IMR-90 (cell line): Measurements from ENCODE around the gene CPT1A. TPM values are rescaled to one million over a fixed set of nuclear protein-coding genes. Genes with fewer than 3 reads are reported as not detected.

Experiments used
- ATAC-seq: fragments of 200-7000 bp; cut with Tn5 transposase; 2 replicates; pipeline ENCODE4 v1.9.1; 2020; ENCODE audit warnings: low read depth, mild to moderate bottlenecking, moderate library complexity
- BruUV-seq: library from RNA; stranded (reverse); fragments of 400-500 nt; replicated peaks from 2 replicates; lab custom pipeline; 2021; lab: Mats Ljungman, UMichigan
- CTCF ChIA-PET: fragments of 300-600 bp; formaldehyde crosslinking; extraction: SDS; loops from one replicate; lab custom pipeline; 2021; ENCODE audit warnings: antibody characterized with exemption; lab: Yijun Ruan, JAX
- POLR2A ChIA-PET: fragments of 300-600 bp; sonication (Branson Sonifier 250); formaldehyde crosslinking; loops from one replicate; lab custom pipeline; 2022; ENCODE audit warnings: antibody characterized with exemption; ENCODE audit not compliant: unreplicated experiment; lab: Charles Lee
- DNase-seq: peaks from one replicate; pipeline ENCODE4 v3.0.0; 2013
- H2AFZ ChIP-seq: replicated peaks from 2 replicates; pipeline ENCODE3; 2013; ENCODE audit warnings: low read length, mild to moderate bottlenecking; ENCODE audit not compliant: poor library complexity
- H2AK5ac ChIP-seq: 2 replicates; pipeline ENCODE4 v1.6.1; 2013; ENCODE audit warnings: low read depth, low read length, inconsistent platforms
- H2AK9ac ChIP-seq: replicated peaks from 2 replicates; pipeline ENCODE3; 2013; ENCODE audit warnings: mild to moderate bottlenecking, low read depth, low read length, moderate library complexity; ENCODE audit not compliant: poor library complexity
- H2BK120ac ChIP-seq: 2 replicates; pipeline ENCODE4 v1.6.1; 2013; ENCODE audit warnings: low read depth, low read length, inconsistent platforms
- H2BK15ac ChIP-seq: 3 replicates; pipeline ENCODE4 v1.6.1; 2013; ENCODE audit warnings: low read depth, low read length, inconsistent platforms
- H2BK20ac ChIP-seq: 2 replicates; pipeline ENCODE4 v1.6.1; 2013; ENCODE audit warnings: low read depth, mild to moderate bottlenecking, inconsistent platforms, low read length, moderate library complexity
- H2BK5ac ChIP-seq: 2 replicates; pipeline ENCODE4 v1.6.1; 2013; ENCODE audit warnings: mild to moderate bottlenecking, low read depth, low read length, inconsistent platforms; ENCODE audit not compliant: poor library complexity, severe bottlenecking
- H3K14ac ChIP-seq: replicated peaks from 2 replicates; pipeline ENCODE4 v1.6.1; 2013; ENCODE audit warnings: low read depth, low read length, inconsistent platforms
- H3K18ac ChIP-seq: 2 replicates; pipeline ENCODE4 v1.6.1; 2013; ENCODE audit warnings: low read depth, low read length, control low read depth
- H3K23ac ChIP-seq: 2 replicates; pipeline ENCODE4 v1.6.1; 2013; ENCODE audit warnings: low read depth, low read length, inconsistent platforms
- H3K27ac ChIP-seq: 2 replicates; pipeline ENCODE4 v1.5.1; 2013; ENCODE audit warnings: mild to moderate bottlenecking, control low read depth, low read length; ENCODE audit not compliant: insufficient read depth
- H3K27me3 ChIP-seq: 2 replicates; pipeline ENCODE4 v1.6.1; 2013; ENCODE audit warnings: low read length; ENCODE audit not compliant: control insufficient read depth, insufficient read depth
- H3K36me3 ChIP-seq: 2 replicates; pipeline ENCODE4 v1.6.1; 2013; ENCODE audit warnings: low read length, mixed read lengths; ENCODE audit not compliant: control insufficient read depth, insufficient read depth
- H3K4ac ChIP-seq: 2 replicates; pipeline ENCODE4 v1.6.1; 2013; ENCODE audit warnings: low read depth, low read length, inconsistent platforms
- H3K4me1 ChIP-seq: 2 replicates; pipeline ENCODE4 v1.6.1; 2013; ENCODE audit warnings: low read length, mixed read lengths; ENCODE audit not compliant: control insufficient read depth, insufficient read depth
- H3K4me2 ChIP-seq: 2 replicates; pipeline ENCODE4 v1.6.1; 2013; ENCODE audit warnings: low read depth, mild to moderate bottlenecking, control low read depth, low read length, moderate library complexity
- H3K4me3 ChIP-seq: 2 replicates; pipeline ENCODE4 v1.5.1; 2013; ENCODE audit warnings: low read depth, mild to moderate bottlenecking, control low read depth, low read length, moderate library complexity; ENCODE audit not compliant: insufficient read depth
- H3K56ac ChIP-seq: 2 replicates; pipeline ENCODE4 v1.6.1; 2013; ENCODE audit warnings: low read length, inconsistent platforms; ENCODE audit not compliant: insufficient read depth; ENCODE audit errors: extremely low read depth
- H3K79me1 ChIP-seq, 2 experiments: 2 replicates each; pipeline ENCODE4 v1.6.1; 2013; ENCODE audit warnings: low read length in 2 of 2, inconsistent platforms in 1 of 2, low read depth in 1 of 2
- H3K9ac ChIP-seq: 2 replicates; pipeline ENCODE4 v1.6.1; 2013; ENCODE audit warnings: low read depth, low read length, control low read depth
- H3K9me1 ChIP-seq: 2 replicates; pipeline ENCODE4 v1.6.1; 2013; ENCODE audit warnings: low read length, inconsistent platforms; ENCODE audit not compliant: insufficient read depth
- H3K9me3 ChIP-seq: 2 replicates; pipeline ENCODE4 v1.6.1; 2013; ENCODE audit warnings: low read length; ENCODE audit not compliant: control insufficient read depth, insufficient read depth
- H4K20me1 ChIP-seq: 2 replicates; pipeline ENCODE4 v1.6.1; 2013; ENCODE audit warnings: low read length, inconsistent platforms; ENCODE audit not compliant: insufficient read depth
- H4K5ac ChIP-seq: 2 replicates; pipeline ENCODE4 v1.6.1; 2013; ENCODE audit warnings: mild to moderate bottlenecking, low read depth, low read length, control low read depth
- H4K8ac ChIP-seq, 2 experiments: 2 replicates each; pipeline ENCODE4 v1.6.1; 2013; ENCODE audit warnings: low read depth in 2 of 2, low read length in 2 of 2, control low read depth in 1 of 2, inconsistent platforms in 1 of 2
- H4K91ac ChIP-seq: 2 replicates; pipeline ENCODE4 v1.6.1; 2013; ENCODE audit warnings: low read depth, low read length, inconsistent platforms; ENCODE audit not compliant: insufficient read depth
- CEBPB ChIP-seq: IDR thresholded peaks from 2 replicates; pipeline ENCODE4 v1.6.1; 2012; ENCODE audit warnings: low read depth, low read length, improper control_type of control experiment
- CTCF ChIP-seq: conservative IDR thresholded peaks from 2 replicates; pipeline ENCODE4 v1.5.1; 2012; ENCODE audit warnings: mild to moderate bottlenecking, low read depth, low read length, improper control_type of control experiment
- FOS ChIP-seq: fragments of 150-350 bp; IDR thresholded peaks from 2 replicates; pipeline ENCODE4 v1.6.1; 2016; ENCODE audit warnings: low read depth, low read length
- NFE2L2 ChIP-seq: fragments of 150-350 bp; IDR thresholded peaks from 2 replicates; pipeline ENCODE4 v1.6.1; 2016; ENCODE audit warnings: low read depth, mild to moderate bottlenecking, low read length
- POLR2A ChIP-seq: IDR thresholded peaks from 2 replicates; pipeline ENCODE4 v1.6.1; 2012; ENCODE audit warnings: mild to moderate bottlenecking, low read depth, low read length
- SMC3 ChIP-seq: fragments of 150-350 bp; IDR thresholded peaks from 2 replicates; pipeline ENCODE4 v1.6.1; 2016; ENCODE audit warnings: low read depth, mild to moderate bottlenecking, antibody characterized with exemption, low read length, moderate library complexity
- WGBS, 2 experiments: methylation state at CpG; one replicate each; pipeline versions ENCODE4 v1.1.5 to v1.1.7; 2013; ENCODE audit warnings: missing lambda C conversion rate in 2 of 2; ENCODE audit not compliant: insufficient read length in 1 of 2; ENCODE audit errors: extremely low coverage in 2 of 2; 5-methylcytosine and 5-hydroxymethylcytosine counted together
- dilution Hi-C: fragments of 300-500 bp; cut with HindIII; formaldehyde crosslinking; loops from one replicate; pipeline ENCODE4 v1.14.3; 2018; ENCODE audit warnings: low sequenced_read_pairs; ENCODE audit not compliant: unreplicated experiment
- in situ Hi-C: fragments of 300-500 bp; cut with MboI; formaldehyde crosslinking; loops from 3 replicates; pipeline ENCODE4 v1.14.3; 2019; ENCODE audit warnings: low sequenced_read_pairs, inconsistent platforms, mixed read lengths
- intact Hi-C: fragments of 100-400 bp; cut with micrococcal nuclease; formaldehyde crosslinking; loops from 2 replicates; pipeline ENCODE4 v1.10.0; 2022
- polyA plus RNA-seq, 3 experiments: library from polyadenylated mRNA; depleted of rRNA; stranded (reverse); fragments of >200 nt; gene quantifications; 2 replicates each; pipeline ENCODE4 v1.2.3, GENCODE V29; 2012; ENCODE audit warnings: low replicate concordance in 1 of 3
- total RNA-seq: library from RNA; depleted of rRNA; stranded (reverse); fragments of >200 nt; gene quantifications from 2 replicates; pipeline ENCODE4 v1.2.3, GENCODE V29; 2012

The CPT1A gene
- total and polyA plus RNA-seq, 2 of the 4 experiments (the other 2 are of a cell fraction) = 15.4 to 21.3 TPM

DNA sequence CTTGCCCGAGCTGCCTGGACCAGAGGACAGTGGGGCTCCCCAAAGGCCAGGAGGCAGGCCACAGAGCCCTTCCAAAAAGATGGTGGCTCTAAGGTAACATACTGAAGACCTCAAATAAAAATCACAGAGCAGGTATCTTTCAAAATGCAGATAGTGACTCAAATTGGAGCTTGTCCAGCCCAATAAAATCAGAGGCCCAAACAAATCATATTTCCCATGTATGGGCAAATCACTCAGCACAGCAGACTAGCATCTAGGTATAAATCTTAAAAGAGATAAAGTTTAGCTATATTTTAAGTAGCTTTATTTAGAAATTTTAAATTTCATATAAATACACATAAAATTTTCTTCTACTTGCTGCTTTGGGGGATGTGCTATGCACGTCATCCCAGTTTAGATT is 93.7 kb downstream of the CPT1A start:
- no peak overlapping the region for H2BK15ac ChIP-seq
- no peaks in the 10 kb centered on the region for H3K4me1 ChIP-seq
- H4K91ac ChIP-seq = no peak overlapping the region
- H3K27ac ChIP-seq = no peak overlapping the region
- H4K5ac ChIP-seq = no peak overlapping the region
- H2AK5ac ChIP-seq = no peak overlapping the region
- intact Hi-C loops = no loop called here
- TF ChIP-seq FOS (no peak), POLR2A (no peak), CEBPB (no peak), SMC3 (no peak), CTCF (no peak), NFE2L2 (no peak)
- H3K9me1 ChIP-seq = no peaks in the 10 kb centered on the region
- H2BK20ac ChIP-seq = no peak overlapping the region
- no peak overlapping the region for H3K9ac ChIP-seq
- H4K8ac ChIP-seq = no peak overlapping the region
- no peaks in the 10 kb centered on the region for H4K20me1 ChIP-seq
- ChIA-PET CTCF (interaction anchor here (0.6 kb wide), 1 partner anchor 44 kb away, joined by 5 read pairs; no protein-coding TSS in a partner anchor), POLR2A (no interaction called here)
- no peak overlapping the region for H3K4me3 ChIP-seq
- H3K23ac ChIP-seq = no peak overlapping the region
- no peak overlapping the region for H3K14ac ChIP-seq
- no peak overlapping the region for H3K4me2 ChIP-seq
- DNase-seq = no peak
- H2BK5ac ChIP-seq = no peak overlapping the region
- no peak overlapping the region for H3K56ac ChIP-seq
- in situ Hi-C loops = no loop called here
- no peak for ATAC-seq
- H3K18ac ChIP-seq = no peak overlapping the region
- no TSS peak for BruUV-seq
- 67% methylated on average over 1 of the region's 2 CpGs; no CpG with 5 or more reads in 1 of the 2 experiments for WGBS, 2 experiments
- H3K36me3 ChIP-seq = no peaks in the 10 kb centered on the region
- H3K9me3 ChIP-seq = no peaks in the 10 kb centered on the region
- no peaks in the 10 kb centered on the region for H3K79me1 ChIP-seq
- no peak overlapping the region for H2BK120ac ChIP-seq
- no peak overlapping the region for H2AK9ac ChIP-seq
- no peaks in the 10 kb centered on the region for H3K27me3 ChIP-seq
- no peak overlapping the region for H3K4ac ChIP-seq
- H2AFZ ChIP-seq = no peak overlapping the region
- dilution Hi-C loops = no loop called here
